ENCODE measurements around the gene ELOVL7.
"Not testable (repeated sequence)": the region's sequence is repeated elsewhere in the genome, so short reads cannot be mapped to it uniquely, and the experiment has no call there.

The ELOVL7 gene

DNA sequence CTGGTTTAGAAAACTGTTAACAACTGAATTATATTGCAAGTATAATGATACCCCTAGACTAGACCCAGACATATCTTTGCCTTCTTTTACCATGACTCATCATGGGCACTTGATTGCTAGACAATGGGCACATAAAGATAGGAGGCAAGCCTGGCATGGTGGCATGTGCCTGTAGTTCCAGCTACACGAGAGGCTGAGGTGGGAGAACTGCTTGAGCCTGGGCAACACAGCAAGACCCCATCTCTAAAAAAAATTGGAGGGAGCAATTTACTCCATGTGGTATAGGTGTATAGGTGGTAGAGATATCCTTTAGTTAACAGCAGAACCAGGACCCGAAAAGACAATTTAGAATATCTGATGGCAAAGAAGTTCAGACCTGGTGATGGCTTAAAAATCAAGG is 51.6 kb downstream of the ELOVL7 start:
- DNase-seq: no peak

GRCh38 chr5:60789551-60789950 is 54.5 kb downstream of the ELOVL7 start:
- DNase-seq: no peak

- no peak for DNase-seq
Observed at GRCh38 chr5:60788863-60789513, 55.1 kb downstream of the ELOVL7 start.

DNA sequence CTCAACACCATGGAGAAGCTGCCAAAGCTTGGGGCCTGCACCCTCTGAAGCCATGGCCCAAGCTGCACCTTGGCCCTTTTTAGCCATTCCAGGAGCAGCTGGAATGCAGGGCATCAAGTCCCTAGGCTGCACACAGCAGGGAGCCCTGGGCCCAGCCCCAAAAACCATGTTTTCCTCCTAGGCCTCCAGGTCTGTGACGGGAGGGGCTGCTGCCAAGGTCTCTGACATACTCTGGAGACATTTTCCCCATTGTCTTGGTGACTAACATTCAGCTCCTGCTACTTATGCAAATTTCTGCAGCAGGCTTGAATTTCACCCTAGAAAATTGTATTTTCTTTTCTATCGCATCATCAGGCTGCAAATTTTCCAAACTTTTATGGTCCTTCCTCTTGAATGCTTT is 64.6 kb downstream of the ELOVL7 start:
- no peak for DNase-seq

- DNase-seq: no peak
Observed at GRCh38 chr5:60776343-60776742, 67.7 kb downstream of the ELOVL7 start.

DNA sequence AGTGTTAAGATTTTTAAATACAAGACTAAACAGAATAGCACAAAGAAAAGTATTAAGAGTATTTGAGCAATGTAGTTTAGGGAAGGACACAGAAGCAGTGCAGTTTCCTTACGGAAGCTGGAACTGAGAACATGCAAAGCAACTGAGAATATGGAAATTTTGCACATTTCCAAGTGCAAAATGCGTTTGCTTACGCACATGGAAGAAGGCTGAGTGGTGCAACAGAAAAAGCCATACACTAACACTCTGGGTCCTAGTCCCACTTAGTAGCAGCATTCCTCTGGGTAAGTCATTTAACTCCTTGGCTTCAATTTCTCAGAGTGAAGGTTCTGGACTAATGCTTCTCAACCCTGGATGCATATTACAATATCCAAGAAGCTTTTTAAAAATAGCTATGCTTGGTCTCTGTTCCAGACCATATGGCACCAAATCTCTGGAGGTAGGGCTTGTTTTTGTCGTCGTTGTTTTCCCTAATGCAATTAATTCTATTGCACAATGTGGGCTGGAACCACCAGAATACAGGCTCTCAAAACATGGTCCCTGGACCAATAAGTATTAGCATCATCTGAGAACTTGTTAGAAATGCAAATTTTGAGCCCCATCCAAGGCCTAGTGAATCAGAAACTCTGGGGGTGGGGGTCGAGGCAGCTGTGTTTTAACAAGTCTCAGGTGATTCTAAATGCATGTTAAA is 78.9 kb downstream of the ELOVL7 start:
- no peak for DNase-seq

GRCh38 chr5:60763061-60763460 is 81.0 kb downstream of the ELOVL7 start:
- DNase-seq: no peak

GRCh38 chr5:60754495-60754894 is 89.6 kb downstream of the ELOVL7 start:
- no peak for DNase-seq

- no peak for DNase-seq
Observed at GRCh38 chr5:60744682-60745081, 99.4 kb downstream of the ELOVL7 start.

GRCh38 chr5:60743511-60744314 is 100.4 kb downstream of the ELOVL7 start:
- DNase-seq: no peak

DNA sequence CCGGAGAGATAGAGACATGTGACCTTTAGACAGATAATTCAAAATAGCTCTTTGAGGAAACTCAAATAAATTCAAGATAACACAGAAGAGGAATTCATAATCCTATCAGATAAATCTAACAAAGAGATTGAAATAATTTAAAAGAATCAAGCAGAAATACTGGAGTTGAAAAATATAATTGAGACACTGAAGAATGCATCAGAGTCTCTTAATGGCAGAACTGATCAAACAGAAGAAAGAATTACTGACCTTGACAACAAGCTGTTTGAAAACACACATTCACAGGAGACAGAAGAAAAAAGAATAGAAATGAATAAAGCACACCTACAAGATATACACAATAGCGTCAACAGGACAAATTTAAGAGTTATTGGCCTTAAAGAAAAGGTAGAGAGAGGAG is 103.7 kb downstream of the ELOVL7 start:
- no peak for DNase-seq

DNA sequence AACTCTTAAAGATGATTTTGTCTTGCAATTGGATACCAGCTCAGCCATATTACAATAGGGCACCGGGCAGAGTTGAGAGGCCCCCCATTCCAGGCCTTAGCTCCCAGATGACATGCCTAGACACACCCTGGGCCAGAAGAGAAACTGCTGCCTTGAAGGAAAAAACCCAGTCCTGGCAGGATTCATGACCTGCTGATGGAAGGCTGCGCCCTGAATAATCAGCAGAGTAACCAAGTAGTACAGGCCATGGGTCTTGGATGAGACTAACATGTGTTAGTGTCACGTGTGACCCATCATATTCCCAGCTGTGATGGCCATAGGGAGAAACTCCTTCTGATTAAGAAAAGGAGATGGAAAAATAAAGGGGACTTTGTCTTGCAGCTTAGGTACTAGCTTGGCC is 105.1 kb downstream of the ELOVL7 start:
- DNase-seq: no peak

DNA sequence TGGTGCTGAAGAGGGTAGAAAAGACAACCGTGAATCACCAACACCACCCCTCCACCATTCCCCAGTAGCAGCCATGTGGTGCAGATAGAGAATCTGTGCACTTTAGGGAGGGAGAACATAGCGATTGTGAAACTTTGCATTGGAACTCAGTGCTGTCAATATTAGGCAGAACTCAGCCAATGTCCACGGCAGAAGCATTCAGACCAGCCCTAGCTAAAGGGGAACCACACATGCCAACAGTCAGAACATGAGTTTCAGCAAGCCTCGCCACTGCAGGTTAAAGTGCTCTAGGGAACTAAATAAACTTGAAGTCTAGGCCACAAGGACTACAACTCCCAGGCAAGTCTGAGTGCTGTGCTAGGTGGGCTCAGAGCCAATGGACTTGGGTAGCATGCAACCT is 105.6 kb downstream of the ELOVL7 start:
- DNase-seq: no peak

- not testable (repeated sequence) for DNase-seq
Observed at GRCh38 chr5:60730858-60731257, 113.2 kb downstream of the ELOVL7 start.

DNA sequence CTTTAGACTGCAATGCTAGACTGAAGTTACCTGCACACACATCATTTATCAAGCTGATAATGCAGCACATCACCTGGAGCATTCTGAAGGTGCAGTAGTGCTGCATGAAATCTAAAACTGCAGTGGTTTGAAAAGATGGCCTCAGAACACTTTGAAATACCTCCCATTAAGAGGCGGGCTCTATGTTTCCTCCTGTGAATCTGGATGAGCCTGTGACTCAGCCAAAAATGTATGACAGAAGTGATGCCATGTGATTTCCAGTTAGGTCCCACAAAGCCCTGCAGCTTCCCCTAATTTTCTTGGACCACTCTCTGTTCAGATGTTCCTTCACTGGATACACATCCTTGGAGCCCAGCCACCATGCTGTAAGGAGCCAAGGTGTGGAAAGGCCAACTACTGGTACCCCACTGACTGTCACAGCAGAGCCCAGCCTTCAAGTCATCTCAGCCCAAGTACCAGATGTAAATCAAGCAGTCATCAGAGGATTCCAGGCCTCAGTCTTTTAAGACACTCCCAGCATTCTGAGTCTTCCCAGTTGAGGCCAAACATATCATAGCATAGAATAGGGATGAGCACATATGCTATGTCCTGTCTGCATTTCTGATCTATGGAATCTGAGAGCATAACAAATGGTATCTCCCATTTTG is 116.9 kb downstream of the ELOVL7 start:
- DNase-seq: no peak

DNA sequence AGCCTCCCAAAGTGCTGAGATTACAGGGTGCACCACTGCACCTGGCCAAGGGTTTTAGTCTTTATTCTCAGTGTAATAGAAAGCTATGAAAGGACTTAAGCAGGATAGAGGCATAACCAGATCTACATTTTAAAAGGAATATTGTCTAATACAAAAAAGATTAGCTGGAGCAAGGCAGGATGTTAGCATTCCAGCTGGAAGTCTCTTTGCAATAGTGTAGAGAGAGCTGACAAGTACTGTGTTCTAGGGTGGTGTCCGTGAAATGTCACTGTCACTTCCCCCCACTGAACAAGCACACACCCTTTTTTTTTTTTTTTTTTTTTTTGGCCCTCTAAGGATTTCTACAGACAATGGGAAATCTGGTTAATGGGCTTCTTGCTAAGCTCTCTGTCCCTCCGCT is 119.9 kb downstream of the ELOVL7 start:
- DNase-seq: no peak

- no peak for DNase-seq
Observed at GRCh38 chr5:60722416-60722815, 121.7 kb downstream of the ELOVL7 start.

GRCh38 chr5:60719329-60719728 is 124.7 kb downstream of the ELOVL7 start:
- DNase-seq: no peak

GRCh38 chr5:60718166-60718892 is 125.7 kb downstream of the ELOVL7 start:
- DNase-seq: no peak

GRCh38 chr5:60715201-60715928 is 128.7 kb downstream of the ELOVL7 start:
- not testable (repeated sequence) for DNase-seq

DNA sequence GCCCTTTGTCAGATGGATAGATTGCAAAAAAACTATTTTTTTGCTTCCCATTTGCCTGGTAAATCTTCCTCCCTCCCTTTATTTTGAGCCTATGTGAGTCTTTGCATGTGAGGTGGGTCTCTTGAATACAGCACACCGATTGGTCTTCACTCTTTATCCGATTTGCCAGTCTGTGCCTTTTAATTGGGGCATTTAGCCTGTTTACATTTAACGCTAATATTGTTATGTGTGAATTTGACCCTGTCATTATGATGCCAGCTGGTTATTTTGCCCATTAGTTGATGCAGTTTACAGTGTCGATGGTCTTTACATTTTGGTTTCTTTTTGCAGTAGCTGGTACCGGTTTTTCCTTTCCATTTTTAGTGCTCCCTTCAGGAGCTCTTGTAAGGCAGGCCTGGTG is 131.1 kb downstream of the ELOVL7 start:
- no peak for DNase-seq

DNA sequence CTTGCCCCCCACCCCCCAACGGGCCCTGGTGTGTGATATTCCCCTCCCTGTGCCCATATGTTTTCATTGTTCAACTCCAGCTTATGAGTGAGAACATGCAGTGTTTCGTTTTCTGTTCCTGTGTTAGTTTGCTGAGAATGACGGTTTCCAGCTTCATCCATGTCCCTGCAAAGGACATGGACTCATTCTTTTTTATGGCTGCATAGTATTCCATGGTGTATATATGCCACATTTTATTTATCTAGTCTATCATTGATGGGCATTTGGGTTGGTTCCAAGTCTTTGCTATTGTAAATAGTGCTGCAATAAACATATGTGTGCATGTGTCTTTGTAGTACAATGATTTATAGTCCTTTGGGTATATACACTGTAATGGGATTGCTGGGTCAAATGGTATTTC is 132.2 kb downstream of the ELOVL7 start:
- DNase-seq: not testable (repeated sequence)
